Ascending aorta (tissue), 2 donors: ENCODE measurements around the gene PSMD2. TPM values are rescaled to one million over a fixed set of nuclear protein-coding genes. Genes with fewer than 3 reads are reported as not detected.
"Not testable (repeated sequence)": the region's sequence is repeated elsewhere in the genome, so short reads cannot be mapped to it uniquely, and the experiment has no call there.

Experiments
- DNase-seq, 2 donors: peaks; one replicate each; pipeline ENCODE4 v3.0.0-alpha.2; 2019; ENCODE audit warnings: low spot score in 2 of 2
- H3K27ac ChIP-seq, 2 donors: fragments of 200-600 bp; sonication (generic); one replicate each; pipeline ENCODE4 v1.5.1; 2016 to 2017; ENCODE audit warnings: mild to moderate bottlenecking in 1 of 2
- H3K27me3 ChIP-seq: fragments of 200-600 bp; sonication (generic); one replicate; pipeline ENCODE4 v1.5.1; 2017
- H3K36me3 ChIP-seq, 2 donors: fragments of 200-600 bp; sonication (generic); one replicate each; pipeline ENCODE4 v1.5.1; 2016
- H3K4me1 ChIP-seq, 2 donors: fragments of 200-600 bp; sonication (generic); one replicate each; pipeline ENCODE4 v1.5.1; 2016 to 2017; ENCODE audit warnings: mild to moderate bottlenecking in 1 of 2
- H3K4me3 ChIP-seq, 2 donors: fragments of 200-600 bp; sonication (generic); one replicate each; pipeline ENCODE4 v1.5.1; 2016 to 2017; ENCODE audit warnings: mild to moderate bottlenecking in 1 of 2
- H3K9me3 ChIP-seq, 2 donors: fragments of 200-600 bp; sonication (generic); one replicate each; pipeline ENCODE4 v1.5.1; 2016
- intact Hi-C: fragments of 100-400 bp; cut with DNase I; formaldehyde crosslinking; loops from one replicate; pipeline ENCODE4 v1.15.1; 2023
- total RNA-seq: library from RNA; depleted of rRNA; stranded (reverse); fragments of >200 nt; gene quantifications from one replicate; pipeline ENCODE4 v1.1.0, GENCODE V29; 2016
- TF ChIP-seq, protein P1 (sequence below), 3 experiments: fragments of 200-600 bp in 2 of 3; fragments of 450-650 bp in 1 of 3; sonication (generic) in 2 of 3; IDR thresholded peaks; one replicate each; pipeline ENCODE4 v1.5.1; 2016 to 2019; ENCODE audit warnings: antibody characterized with exemption in 3 of 3, mild to moderate bottlenecking in 1 of 3, moderate library complexity in 1 of 3

The PSMD2 gene
- total RNA-seq, 1 donor from 2014 or later, result 151 TPM

DNA sequence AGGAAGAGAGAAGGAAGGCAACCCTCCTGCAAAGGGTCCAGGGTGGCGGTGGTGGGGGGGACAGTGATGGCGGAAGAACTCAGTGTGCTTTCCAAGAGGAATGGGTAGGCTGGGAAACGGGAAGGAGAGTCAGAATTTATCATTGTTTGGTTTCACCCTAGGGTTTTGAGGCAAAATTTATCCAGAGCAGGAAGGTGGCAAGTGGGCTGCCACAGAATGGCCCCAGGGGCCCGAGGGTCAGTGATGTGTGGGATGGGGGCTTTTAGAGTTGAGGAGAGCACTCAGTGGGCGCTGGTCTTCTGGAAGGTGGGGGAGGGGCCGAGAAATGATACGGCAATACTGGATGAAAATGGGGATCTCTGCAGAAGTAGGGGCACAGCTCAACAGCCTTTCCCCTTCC, 38.9 kb downstream of the PSMD2 start:
- Histone ChIP-seq H3K9me3 (no peaks in the 10 kb centered on the region), H3K27me3 (no peaks in the 10 kb centered on the region), H3K4me1 (peaks cover 7 to 16% of the 10 kb centered on the region in 2 donors), H3K36me3 (peaks cover 31 to 41% of the 10 kb centered on the region in 2 donors), H3K27ac (peak overlapping the region; percentile 97 to 99), H3K4me3 (peak overlapping the region; percentile 88 to 96)
- TF ChIP-seq, protein P1, sequence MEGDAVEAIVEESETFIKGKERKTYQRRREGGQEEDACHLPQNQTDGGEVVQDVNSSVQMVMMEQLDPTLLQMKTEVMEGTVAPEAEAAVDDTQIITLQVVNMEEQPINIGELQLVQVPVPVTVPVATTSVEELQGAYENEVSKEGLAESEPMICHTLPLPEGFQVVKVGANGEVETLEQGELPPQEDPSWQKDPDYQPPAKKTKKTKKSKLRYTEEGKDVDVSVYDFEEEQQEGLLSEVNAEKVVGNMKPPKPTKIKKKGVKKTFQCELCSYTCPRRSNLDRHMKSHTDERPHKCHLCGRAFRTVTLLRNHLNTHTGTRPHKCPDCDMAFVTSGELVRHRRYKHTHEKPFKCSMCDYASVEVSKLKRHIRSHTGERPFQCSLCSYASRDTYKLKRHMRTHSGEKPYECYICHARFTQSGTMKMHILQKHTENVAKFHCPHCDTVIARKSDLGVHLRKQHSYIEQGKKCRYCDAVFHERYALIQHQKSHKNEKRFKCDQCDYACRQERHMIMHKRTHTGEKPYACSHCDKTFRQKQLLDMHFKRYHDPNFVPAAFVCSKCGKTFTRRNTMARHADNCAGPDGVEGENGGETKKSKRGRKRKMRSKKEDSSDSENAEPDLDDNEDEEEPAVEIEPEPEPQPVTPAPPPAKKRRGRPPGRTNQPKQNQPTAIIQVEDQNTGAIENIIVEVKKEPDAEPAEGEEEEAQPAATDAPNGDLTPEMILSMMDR (IDR thresholded peaks at IDR 0.05), result no peak
- DNase-seq, result no peak
- intact Hi-C loops, result loop anchor here (1.0 to 10.0 kb wide), 7 partner anchors 24 to 703 kb away; partner anchors contain the start of genes ABCF3, AP2M1, EIF4G1 and EPHB3

DNA sequence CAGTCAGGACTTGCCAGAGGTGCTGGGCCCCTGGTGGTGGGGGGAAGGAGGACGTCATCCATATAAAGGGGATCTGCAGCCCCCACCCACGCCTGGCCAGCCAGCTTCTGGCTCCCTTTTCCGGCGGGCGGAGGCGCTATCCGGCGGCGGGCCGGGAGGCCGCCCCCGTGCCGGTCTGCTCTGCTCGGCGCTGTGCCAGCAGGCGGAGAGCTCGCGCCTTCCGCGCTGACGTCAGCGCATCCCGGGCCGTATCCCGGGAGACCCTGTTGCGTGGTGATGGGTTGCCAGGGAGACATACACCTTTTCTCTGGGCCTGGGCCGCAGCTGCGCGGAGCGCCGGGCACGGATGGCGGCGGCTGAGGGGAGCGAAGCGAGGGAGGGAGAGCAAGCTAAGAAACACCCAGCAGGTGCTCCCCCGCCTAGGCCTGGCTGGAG, 39.5 kb downstream of the PSMD2 start:
- peak; percentile 80 to 95 for DNase-seq
- no peaks in the 10 kb centered on the region for H3K9me3 ChIP-seq
- intact Hi-C loops, result loop anchor here (1.0 to 10.0 kb wide), 5 partner anchors 39 to 704 kb away; partner anchors contain the start of genes ABCF3, AP2M1, EPHB3 and KLHL24
- H3K4me3 ChIP-seq, result peak overlapping the region; percentile 88 to 96
- TF ChIP-seq, protein P1 (IDR thresholded peaks at IDR 0.05), result peak in 1 of 3 experiments; percentile 18
- no peaks in the 10 kb centered on the region for H3K27me3 ChIP-seq
- peaks cover 7 to 16% of the 10 kb centered on the region in 2 donors for H3K4me1 ChIP-seq
- H3K27ac ChIP-seq, result peak overlapping the region; percentile 97 to 99
- H3K36me3 ChIP-seq, result peaks cover 33 to 41% of the 10 kb centered on the region in 2 donors

- no peaks in the 10 kb centered on the region for H3K27me3 ChIP-seq
- H3K4me3 ChIP-seq, result peak overlapping the region; percentile 88 to 96
- TF ChIP-seq, protein P1 (IDR thresholded peaks at IDR 0.05), result no peak
- H3K4me1 ChIP-seq, result peaks cover 7 to 16% of the 10 kb centered on the region in 2 donors
- peaks cover 33 to 40% of the 10 kb centered on the region in 2 donors for H3K36me3 ChIP-seq
- no peaks in the 10 kb centered on the region for H3K9me3 ChIP-seq
- H3K27ac ChIP-seq, result peak overlapping the region; percentile 97 to 99
- DNase-seq, result no peak
- intact Hi-C loops, result loop anchor here (5.0 to 10.0 kb wide), 2 partner anchors 152 to 704 kb away; partner anchors contain the start of genes ABCF3 and KLHL24
Observed at GRCh38 chr3:184339001-184339400, 40.0 kb downstream of the PSMD2 start.

DNA sequence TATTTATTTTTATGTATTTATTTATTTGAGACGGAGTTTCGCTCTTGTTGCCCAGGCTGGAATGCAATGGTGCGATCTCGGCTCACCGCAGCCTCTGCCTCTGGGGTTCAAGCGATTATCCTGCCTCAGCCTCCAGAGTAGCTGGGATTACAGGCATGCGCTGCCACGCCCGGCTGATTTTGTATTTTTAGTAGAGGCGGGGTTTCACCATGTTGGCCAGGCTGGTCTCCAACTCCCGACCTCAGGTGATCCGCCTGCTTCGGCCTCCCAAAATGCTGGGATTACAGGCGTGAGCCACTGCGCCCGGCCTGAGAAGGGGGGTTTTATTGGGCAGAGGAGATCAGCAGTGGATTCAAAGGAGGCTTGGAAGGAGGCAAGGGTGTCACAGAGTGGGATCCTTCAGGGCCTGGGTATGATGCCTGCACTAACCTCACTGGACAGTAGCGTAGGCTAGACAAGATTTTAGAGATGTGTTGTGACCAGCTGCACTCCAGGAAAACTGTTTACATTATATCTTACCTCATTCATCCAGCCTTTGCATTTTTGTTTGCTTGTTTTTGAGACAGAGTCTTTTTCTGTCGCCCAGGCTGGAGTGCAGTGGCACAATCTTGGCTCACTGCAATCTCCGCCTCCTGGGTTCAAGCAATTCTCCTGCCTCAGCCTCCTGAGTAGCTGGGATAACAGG, 40.6 kb downstream of the PSMD2 start:
- not testable (repeated sequence) for H3K27me3 ChIP-seq, H3K9me3 ChIP-seq, DNase-seq
- Histone ChIP-seq H3K27ac (peak overlapping the region in 1 of 2 donors; percentile 97), H3K4me1 (peaks cover 7 to 16% of the 10 kb centered on the region in 2 donors), H3K36me3 (peaks cover 34 to 40% of the 10 kb centered on the region in 2 donors), H3K4me3 (peak overlapping the region in 1 of 2 donors; percentile 88)
- intact Hi-C loops, result loop anchor here (5.0 to 10.0 kb wide), 2 partner anchors 152 to 705 kb away; partner anchors contain the start of genes ABCF3 and KLHL24

DNA sequence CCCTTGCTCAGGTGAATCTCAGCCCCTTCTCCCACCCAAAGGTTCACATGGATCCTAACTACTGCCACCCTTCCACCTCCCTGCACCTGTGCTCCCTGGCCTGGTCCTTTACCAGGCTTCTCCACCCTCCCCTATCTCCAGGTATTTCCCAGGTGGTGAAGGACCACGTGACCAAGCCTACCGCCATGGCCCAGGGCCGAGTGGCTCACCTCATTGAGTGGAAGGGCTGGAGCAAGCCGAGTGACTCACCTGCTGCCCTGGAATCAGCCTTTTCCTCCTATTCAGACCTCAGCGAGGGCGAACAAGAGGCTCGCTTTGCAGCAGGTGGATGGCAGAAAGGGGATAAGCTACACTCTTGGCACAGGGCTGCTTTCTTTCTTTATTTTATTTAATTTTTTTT, 42.9 kb downstream of the PSMD2 start:
- Histone ChIP-seq H3K4me3 (no peak overlapping the region), H3K9me3 (no peaks in the 10 kb centered on the region), H3K4me1 (peaks cover 7 to 16% of the 10 kb centered on the region in 2 donors), H3K27me3 (no peaks in the 10 kb centered on the region), H3K27ac (no peak overlapping the region), H3K36me3 (peaks cover 35 to 44% of the 10 kb centered on the region in 2 donors)
- intact Hi-C loops, result no loop called here
- DNase-seq, result no peak
- TF ChIP-seq, protein P1 (IDR thresholded peaks at IDR 0.05), result no peak
